Astrocyte (in vitro differentiated cells and primary cell): Measurements from ENCODE around the gene INPP5A. TPM values are rescaled to one million over a fixed set of nuclear protein-coding genes. Genes with fewer than 3 reads are reported as not detected.

Experiments
- DNase-seq: peaks from one replicate; pipeline ENCODE4 v3.0.0-alpha.2; 2010; ENCODE audit warnings: low read depth
- FAIRE-seq: peaks from 2 replicates; lab custom pipeline; 2011; peaks lifted over from hg19 to GRCh38; lab: Jason Lieb, UNC
- H2AFZ ChIP-seq: 2 replicates; pipeline ENCODE4 v1.6.0; 2012; ENCODE audit warnings: low read depth, low read length, inconsistent platforms
- H3K27ac ChIP-seq: 2 replicates; pipeline ENCODE4 v1.5.1; 2011; ENCODE audit warnings: low read depth, low read length, inconsistent platforms
- H3K27me3 ChIP-seq: 2 replicates; pipeline ENCODE4 v1.6.0; 2011; ENCODE audit warnings: low read length, inconsistent platforms; ENCODE audit not compliant: insufficient read depth
- H3K36me3 ChIP-seq: 2 replicates; pipeline ENCODE4 v1.5.1; 2011; ENCODE audit warnings: low read length, inconsistent platforms; ENCODE audit not compliant: insufficient read depth
- H3K4me1 ChIP-seq: 2 replicates; pipeline ENCODE4 v1.5.1; 2011; ENCODE audit warnings: low read length, inconsistent platforms; ENCODE audit not compliant: insufficient read depth
- H3K4me2 ChIP-seq: 2 replicates; pipeline ENCODE4 v1.6.0; 2012; ENCODE audit warnings: low read length, inconsistent platforms
- H3K4me3 ChIP-seq: 2 replicates; pipeline ENCODE4 v1.5.1; 2011; ENCODE audit warnings: low read depth, mild to moderate bottlenecking, low read length, inconsistent platforms; ENCODE audit not compliant: insufficient read depth
- H3K79me2 ChIP-seq: 2 replicates; pipeline ENCODE4 v1.6.0; 2012; ENCODE audit warnings: mild to moderate bottlenecking, low read length, inconsistent platforms; ENCODE audit not compliant: insufficient read depth
- H3K9ac ChIP-seq: 2 replicates; pipeline ENCODE4 v1.6.0; 2012; ENCODE audit warnings: mild to moderate bottlenecking, low read length, inconsistent platforms
- H3K9me3 ChIP-seq: 2 replicates; pipeline ENCODE4 v1.5.1; 2012; ENCODE audit warnings: low read depth, mild to moderate bottlenecking, low read length, inconsistent platforms; ENCODE audit not compliant: insufficient read depth
- H4K20me1 ChIP-seq: 2 replicates; pipeline ENCODE4 v1.6.0; 2012; ENCODE audit warnings: low read length, inconsistent platforms; ENCODE audit not compliant: insufficient read depth
- H3K27ac Mint-ChIP-seq: one replicate; pipeline ENCODE4 v1.8.0; 2021; ENCODE audit warnings: mild to moderate bottlenecking, mixed read lengths; ENCODE audit not compliant: unreplicated experiment
- H3K27me3 Mint-ChIP-seq: one replicate; pipeline ENCODE4 v1.8.0; 2021; ENCODE audit warnings: low read depth, mixed read lengths; ENCODE audit not compliant: unreplicated experiment
- H3K36me3 Mint-ChIP-seq: one replicate; pipeline ENCODE4 v1.8.0; 2021; ENCODE audit warnings: low read depth, mixed read lengths; ENCODE audit not compliant: unreplicated experiment
- H3K4me1 Mint-ChIP-seq: one replicate; pipeline ENCODE4 v1.8.0; 2021; ENCODE audit warnings: low read depth, mixed read lengths; ENCODE audit not compliant: unreplicated experiment
- H3K4me3 Mint-ChIP-seq: one replicate; pipeline ENCODE4 v1.8.0; 2021; ENCODE audit warnings: mild to moderate bottlenecking, moderate library complexity, mixed read lengths; ENCODE audit not compliant: unreplicated experiment
- H3K9me3 Mint-ChIP-seq: one replicate; pipeline ENCODE4 v1.8.0; 2021; ENCODE audit warnings: mild to moderate bottlenecking, mixed read lengths; ENCODE audit not compliant: unreplicated experiment
- CTCF ChIP-seq: IDR thresholded peaks from 2 replicates; pipeline ENCODE4 v1.5.1; 2011; ENCODE audit warnings: low read depth, mild to moderate bottlenecking, inconsistent platforms, low read length, moderate library complexity; ENCODE audit not compliant: insufficient read depth
- EZH2 ChIP-seq: IDR thresholded peaks from 2 replicates; pipeline ENCODE4 v1.6.1; 2012; ENCODE audit warnings: mild to moderate bottlenecking, low read length, inconsistent platforms; ENCODE audit not compliant: insufficient read depth
- total RNA-seq: library from RNA; stranded (reverse); gene quantifications from 2 replicates; pipeline ENCODE4 v1.2.1, GENCODE V29; 2021

Gene INPP5A
- total RNA-seq, 1 donor from 2014 or later: 39.1 TPM

- Mint-ChIP-seq H3K27ac (no peak overlapping the region), H3K4me3 (no peak overlapping the region), H3K27me3 (peaks cover 52% of the 10 kb centered on the region), H3K36me3 (no peaks in the 10 kb centered on the region), H3K9me3 (no peaks in the 10 kb centered on the region), H3K4me1 (no peaks in the 10 kb centered on the region)
- H3K9ac ChIP-seq: no peak overlapping the region
- H3K79me2 ChIP-seq: no peaks in the 10 kb centered on the region
- no peaks in the 10 kb centered on the region for H3K4me1 ChIP-seq
- H3K4me2 ChIP-seq: no peak overlapping the region
- H3K9me3 ChIP-seq: no peaks in the 10 kb centered on the region
- no peaks in the 10 kb centered on the region for H3K27me3 ChIP-seq
- no peak overlapping the region for H3K27ac ChIP-seq
- no peaks in the 10 kb centered on the region for H3K36me3 ChIP-seq
- no peak for DNase-seq
- H4K20me1 ChIP-seq: no peaks in the 10 kb centered on the region
- no peak for FAIRE-seq
- TF ChIP-seq EZH2 (no peak), CTCF (no peak)
- H3K4me3 ChIP-seq: no peak overlapping the region
- H2AFZ ChIP-seq: no peak overlapping the region
These were observed 28.8 kb upstream of the INPP5A start for GRCh38 chr10:132508581-132509443.

GRCh38 chr10:132509506-132510173 is 27.9 kb upstream of the INPP5A start:
- H3K27ac Mint-ChIP-seq: no peak overlapping the region
- Histone ChIP-seq H3K27me3 (no peaks in the 10 kb centered on the region), H3K4me3 (no peak overlapping the region), H3K4me2 (no peak overlapping the region), H3K79me2 (no peaks in the 10 kb centered on the region), H3K36me3 (no peaks in the 10 kb centered on the region), H3K9me3 (no peaks in the 10 kb centered on the region), H3K4me1 (no peaks in the 10 kb centered on the region), H3K9ac (no peak overlapping the region), H4K20me1 (no peaks in the 10 kb centered on the region), H2AFZ (no peak overlapping the region), H3K27ac (no peak overlapping the region)
- FAIRE-seq: no peak
- H3K27me3 Mint-ChIP-seq: peaks cover 51% of the 10 kb centered on the region
- no peaks in the 10 kb centered on the region for H3K36me3 Mint-ChIP-seq
- no peak for TF ChIP-seq CTCF
- TF ChIP-seq EZH2: no peak
- no peaks in the 10 kb centered on the region for H3K9me3 Mint-ChIP-seq
- H3K4me1 Mint-ChIP-seq: no peaks in the 10 kb centered on the region
- no peak for DNase-seq
- H3K4me3 Mint-ChIP-seq: no peak overlapping the region
